MCF 10A (cell line): Measurements from ENCODE around the gene SPTBN5. TPM values are rescaled to one million over a fixed set of nuclear protein-coding genes. Genes with fewer than 3 reads are reported as not detected.

Source experiments
- BruUV-seq: library from RNA; stranded (reverse); fragments of 400-500 nt; replicated peaks from 2 replicates; lab custom pipeline; 2021; lab: Mats Ljungman, UMichigan
- CTCF ChIA-PET: fragments of 300-600 bp; sonication (Branson Sonifier 250); formaldehyde crosslinking; extraction: SDS; loops from one replicate; lab custom pipeline; 2021; ENCODE audit warnings: antibody characterized with exemption, inconsistent platforms; lab: Yijun Ruan, JAX
- POLR2A ChIA-PET: fragments of 300-600, 350-650 bp; sonication (Branson Sonifier 250); formaldehyde crosslinking; extraction: SDS; loops from one replicate; lab custom pipeline; 2020; ENCODE audit warnings: antibody characterized with exemption, inconsistent platforms; lab: Yijun Ruan, JAX
- DNase-seq: peaks from one replicate; pipeline ENCODE4 v3.0.0-alpha.2; 2018; ENCODE audit not compliant: unreplicated experiment
- H3K27ac Mint-ChIP-seq: one replicate; pipeline ENCODE4 v1.8.0; 2022; ENCODE audit warnings: mild to moderate bottlenecking, low read depth, mixed read lengths; ENCODE audit not compliant: unreplicated experiment
- H3K27me3 Mint-ChIP-seq: one replicate; pipeline ENCODE4 v1.8.0; 2022; ENCODE audit warnings: mixed read lengths; ENCODE audit not compliant: insufficient read depth, unreplicated experiment
- H3K36me3 Mint-ChIP-seq: one replicate; pipeline ENCODE4 v1.8.0; 2022; ENCODE audit warnings: mild to moderate bottlenecking, moderate library complexity, mixed read lengths; ENCODE audit not compliant: insufficient read depth, unreplicated experiment
- H3K4me1 Mint-ChIP-seq: one replicate; pipeline ENCODE4 v1.8.0; 2022; ENCODE audit warnings: mixed read lengths; ENCODE audit not compliant: insufficient read depth, unreplicated experiment
- H3K4me3 Mint-ChIP-seq: one replicate; pipeline ENCODE4 v1.8.0; 2022; ENCODE audit warnings: mild to moderate bottlenecking, moderate library complexity, mixed read lengths; ENCODE audit not compliant: unreplicated experiment
- H3K9me3 Mint-ChIP-seq: one replicate; pipeline ENCODE4 v1.8.0; 2022; ENCODE audit warnings: mixed read lengths; ENCODE audit not compliant: unreplicated experiment
- CTCF ChIP-seq: fragments of 200-600 bp; IDR thresholded peaks from one replicate; pipeline ENCODE4 v1.8.0; 2022; ENCODE audit warnings: antibody characterized with exemption, mild to moderate bottlenecking; ENCODE audit not compliant: unreplicated experiment
- intact Hi-C: fragments of 100-400 bp; cut with micrococcal nuclease; formaldehyde crosslinking; loops from 2 replicates; pipeline ENCODE4 v1.14.1; 2022
- total RNA-seq: library from RNA; stranded (reverse); gene quantifications from 2 replicates; pipeline ENCODE4 v1.2.3, GENCODE V29; 2022

SPTBN5 gene
- total RNA-seq, 1 experiment from 2014 or later: 1.1 TPM

- H3K36me3 Mint-ChIP-seq: peaks cover 35% of the 10 kb centered on the region
- peaks cover 6% of the 10 kb centered on the region for H3K4me1 Mint-ChIP-seq
- H3K4me3 Mint-ChIP-seq: no peak overlapping the region
- BruUV-seq: no TSS peak
- H3K9me3 Mint-ChIP-seq: no peaks in the 10 kb centered on the region
- H3K27ac Mint-ChIP-seq: peak overlapping the region; percentile 9
- ChIA-PET POLR2A (interaction anchor here (0.5 to 3.8 kb wide), 5 partner anchors 48 to 158 kb away, joined by 4 to 19 read pairs (median 6); partner anchors contain the start of genes EHD4 and MAPKBP1), CTCF (interaction anchor here (0.7 to 1.3 kb wide), 2 partner anchors 14 to 141 kb away, joined by 3 to 8 read pairs; no protein-coding TSS in a partner anchor)
- DNase-seq: no peak
- TF ChIP-seq CTCF: no peak
- no peaks in the 10 kb centered on the region for H3K27me3 Mint-ChIP-seq
- intact Hi-C loops: loop anchor here (5.0 kb wide), 2 partner anchors 76 to 146 kb away; partner anchors contain the start of gene EHD4
Observed at GRCh38 chr15:41825572-41826535, 68.0 kb downstream of the SPTBN5 start.

GRCh38 chr15:41825145-41825544 lies 68.7 kb downstream of the SPTBN5 start:
- Mint-ChIP-seq H3K9me3 (no peaks in the 10 kb centered on the region), H3K27ac (no peak overlapping the region), H3K27me3 (no peaks in the 10 kb centered on the region), H3K36me3 (peaks cover 35% of the 10 kb centered on the region), H3K4me1 (peaks cover 6% of the 10 kb centered on the region), H3K4me3 (no peak overlapping the region)
- ChIA-PET CTCF (interaction anchor here (1.3 to 5.8 kb wide), 2 partner anchors 13 to 14 kb away, joined by 8 to 41 read pairs; no protein-coding TSS in a partner anchor), POLR2A (interaction anchor here (3.8 kb wide), 1 partner anchor 50 kb away, joined by 19 read pairs; the partner anchor contains the start of gene MAPKBP1)
- intact Hi-C loops: loop anchor here (5.0 kb wide), 2 partner anchors 77 to 147 kb away; partner anchors contain the start of gene EHD4
- BruUV-seq: no TSS peak
- DNase-seq: no peak
- no peak for TF ChIP-seq CTCF

- H3K27ac Mint-ChIP-seq: no peak overlapping the region
- peaks cover 6% of the 10 kb centered on the region for H3K4me1 Mint-ChIP-seq
- POLR2A ChIA-PET: no interaction called here
- DNase-seq: no peak
- CTCF ChIA-PET: interaction anchor here (0.7 to 5.8 kb wide), 2 partner anchors 13 to 83 kb away, joined by 3 to 41 read pairs; no protein-coding TSS in a partner anchor
- no peak overlapping the region for H3K4me3 Mint-ChIP-seq
- no peak for TF ChIP-seq CTCF
- intact Hi-C loops: no loop called here
- no peaks in the 10 kb centered on the region for H3K9me3 Mint-ChIP-seq
- no TSS peak for BruUV-seq
- H3K27me3 Mint-ChIP-seq: no peaks in the 10 kb centered on the region
- peaks cover 35% of the 10 kb centered on the region for H3K36me3 Mint-ChIP-seq
Observed at GRCh38 chr15:41824062-41824745, 69.6 kb downstream of the SPTBN5 start.
